K562 (cell line): ENCODE data around the gene MDP1. TPM values are rescaled to one million over a fixed set of nuclear protein-coding genes. Genes with fewer than 3 reads are reported as not detected.
A peak's percentile ranks its signal among the peaks of the same experiment; 100 is the strongest.

Experiments
- ARID1B ChIP-seq: fragments of 450-650 bp; IDR thresholded peaks from 2 replicates; pipeline ENCODE4 v1.6.1; 2016; ENCODE audit warnings: antibody characterized with exemption, mild to moderate bottlenecking, inconsistent platforms
- CBX1 ChIP-seq: sonication (generic); IDR thresholded peaks from 2 replicates; pipeline ENCODE4 v1.6.1; 2016; ENCODE audit warnings: antibody characterized with exemption, low read depth, mild to moderate bottlenecking
- CREBBP ChIP-seq: IDR thresholded peaks from one replicate; pipeline ENCODE4 v1.6.1; 2012; ENCODE audit warnings: low read depth, mild to moderate bottlenecking, control low read depth, inconsistent platforms, low read length
- DEAF1 ChIP-seq: fragments of 450-650 bp; formaldehyde crosslinking; IDR thresholded peaks from 2 replicates; pipeline ENCODE4 v1.4.0; 2020; ENCODE audit warnings: mild to moderate bottlenecking, moderate library complexity
- ELF1 ChIP-seq: fragments of 200-800 bp; sonication (Bioruptor generic); IDR thresholded peaks from 2 replicates; pipeline ENCODE4 v1.6.1; 2016; ENCODE audit warnings: missing genetic modification characterization, missing compliant biosample characterization
- HDAC1 ChIP-seq, 2 experiments: fragments of 450-650 bp; IDR thresholded peaks; 2 replicates each; pipeline ENCODE4 v1.6.1; 2016 to 2017; ENCODE audit warnings: inconsistent platforms in 1 of 2, mild to moderate bottlenecking in 1 of 2, moderate library complexity in 1 of 2
- HNRNPLL ChIP-seq: fragments of 200-400 bp; formaldehyde crosslinking; IDR thresholded peaks from 2 replicates; pipeline ENCODE4 v1.6.1; 2017; ENCODE audit warnings: low read length, low read depth, mild to moderate bottlenecking; ENCODE audit not compliant: poor library complexity, severe bottlenecking
- JUN ChIP-seq, 2 experiments: sonication (generic) in 1 of 2; formaldehyde crosslinking in 1 of 2; IDR thresholded peaks; 2 replicates each; pipeline versions ENCODE4 v1.6.1 to v1.8.0; 2012 to 2022; ENCODE audit warnings: borderline replicate concordance in 2 of 2, mild to moderate bottlenecking in 2 of 2, improper control_type of control experiment in 1 of 2, low read depth in 1 of 2, low read length in 1 of 2, missing genetic modification reagents in 1 of 2
- MEIS2 ChIP-seq: fragments of 450-650 bp; IDR thresholded peaks from 2 replicates; pipeline ENCODE4 v1.6.1; 2014; ENCODE audit warnings: mild to moderate bottlenecking; ENCODE audit not compliant: partially characterized antibody
- NKRF ChIP-seq: fragments of 450-650 bp; IDR thresholded peaks from 2 replicates; pipeline ENCODE4 v1.6.1; 2016; ENCODE audit warnings: borderline replicate concordance
- NR4A1 ChIP-seq, 2 experiments: fragments of 250-450 bp in 1 of 2; fragments of 450-650 bp in 1 of 2; sonication (Bioruptor Pico) in 1 of 2; IDR thresholded peaks; 2 replicates each; pipeline versions ENCODE4 v1.4.0 to v1.6.1; 2016 to 2020; ENCODE audit warnings: mild to moderate bottlenecking in 2 of 2, missing compliant biosample characterization in 1 of 2, missing genetic modification characterization in 1 of 2, moderate library complexity in 1 of 2
- PHF20 ChIP-seq: fragments of 450-650 bp; IDR thresholded peaks from 2 replicates; pipeline ENCODE4 v1.6.1; 2018; ENCODE audit not compliant: partially characterized antibody
- POLR2AphosphoS2 ChIP-seq: IDR thresholded peaks from 2 replicates; pipeline ENCODE4 v1.6.1; 2012; ENCODE audit warnings: low read length, improper control_type of control experiment
- PTRF ChIP-seq: fragments of 450-650 bp; IDR thresholded peaks from 2 replicates; pipeline ENCODE4 v1.6.1; 2016; ENCODE audit warnings: mild to moderate bottlenecking, missing genetic modification characterization, missing compliant biosample characterization
- RBFOX2 ChIP-seq: fragments of 200-400 bp; formaldehyde crosslinking; IDR thresholded peaks from 2 replicates; pipeline ENCODE4 v1.6.1; 2017; ENCODE audit warnings: low read depth, mild to moderate bottlenecking, low read length, moderate library complexity
- SMC3 ChIP-seq: conservative IDR thresholded peaks from 2 replicates; pipeline ENCODE4 v1.6.1; 2011; ENCODE audit warnings: low read depth, low read length, improper control_type of control experiment; ENCODE audit not compliant: insufficient read depth
- SPI1 ChIP-seq: IDR thresholded peaks from 2 replicates; pipeline ENCODE4 v1.6.1; 2011; ENCODE audit warnings: low read depth, low read length, control low read depth, borderline replicate concordance
- TOE1 ChIP-seq, 2 experiments: fragments of 450-650 bp in 1 of 2; sonication (generic) in 1 of 2; formaldehyde crosslinking in 1 of 2; IDR thresholded peaks; 2 replicates each; pipeline versions ENCODE4 v1.7.1 to v1.8.0; 2016 to 2022; ENCODE audit warnings: borderline replicate concordance in 2 of 2, mild to moderate bottlenecking in 2 of 2, antibody characterized with exemption in 1 of 2, inconsistent platforms in 1 of 2, low read depth in 1 of 2, missing genetic modification reagents in 1 of 2, moderate library complexity in 1 of 2
- TRIM24 ChIP-seq, 2 experiments: fragments of 450-650 bp; IDR thresholded peaks; 2 replicates each; pipeline ENCODE4 v1.6.1; 2016
- polyA plus RNA-seq, 8 experiments: library from polyadenylated mRNA; depleted of rRNA in 4 of 8; stranded (reverse) in 5 of 8; unstranded in 3 of 8; fragments of >200 nt; fragmentation: Nextera tagmentation in 2 of 8; fragmentation: Illumina TruSeq in 1 of 8; extraction: Ambion mirVana in 2 of 8; extraction: Trizol in 1 of 8; gene quantifications; 2 replicates each; pipeline versions ENCODE4 v1.2.1 to v1.2.3, GENCODE V29; 2011 to 2014; ENCODE audit warnings: inconsistent platforms in 1 of 8, missing spikeins in 1 of 8
- total RNA-seq, 7 experiments: library from RNA; depleted of rRNA in 6 of 7; stranded (reverse); fragments of >200 nt in 6 of 7; fragmentation: Illumina TruSeq in 2 of 7; extraction: Trizol in 2 of 7; gene quantifications; 2 replicates each; pipeline versions ENCODE4 v1.2.1 to v1.2.3, GENCODE V29; 2011 to 2021; ENCODE audit warnings: low replicate concordance in 1 of 7
- TF ChIP-seq, protein P1 (sequence below): fragments of 200-800 bp; sonication (Bioruptor generic); IDR thresholded peaks from 2 replicates; pipeline ENCODE4 v1.6.1; 2017; ENCODE audit warnings: missing genetic modification characterization, missing compliant biosample characterization

The MDP1 gene
- total and polyA plus RNA-seq, 9 of the 15 experiments (the other 6 are each of a cell fraction or from before 2014, with no cell fraction given), result 2.7 to 29.6 (median 11.0) TPM

- 0 out of 2 replicates have a peak, but pooled peaks have one; percentile 34 for TF ChIP-seq SMC3
- TF ChIP-seq NR4A1 (CRISPR knock-in tag; IDR thresholded peaks at IDR 0.05), result no peak
- no peak for TF ChIP-seq NR4A1 (tag; IDR thresholded peaks at IDR 0.05)
- no peak for TF ChIP-seq PTRF (tag)
- peak; percentile 91; the same call in 1 of the 2 replicates for TF ChIP-seq POLR2AphosphoS2
- peak in 1 of 2 experiments; percentile 99; a peak in 2 of 4 replicates for TF ChIP-seq TRIM24 (IDR thresholded peaks at IDR 0.05)
- peak; percentile 43; the same call in 1 of the 2 replicates for TF ChIP-seq SPI1
- peak; percentile 80 for TF ChIP-seq ELF1 (tag)
- peak; percentile 22 for TF ChIP-seq MEIS2
- peak; percentile 99 for TF ChIP-seq NKRF
- TF ChIP-seq RBFOX2, result peak; percentile 91
- TF ChIP-seq TOE1 (IDR thresholded peaks at IDR 0.05; ENCODE audit: borderline replicate concordance), result peak; percentile 80; the same call in 1 of the 2 replicates
- TF ChIP-seq TOE1 (CRISPR knock-in tag; IDR thresholded peaks at IDR 0.05; ENCODE audit: borderline replicate concordance, low read depth), result no peak
- TF ChIP-seq CREBBP, result no peak
- TF ChIP-seq, protein P1, sequence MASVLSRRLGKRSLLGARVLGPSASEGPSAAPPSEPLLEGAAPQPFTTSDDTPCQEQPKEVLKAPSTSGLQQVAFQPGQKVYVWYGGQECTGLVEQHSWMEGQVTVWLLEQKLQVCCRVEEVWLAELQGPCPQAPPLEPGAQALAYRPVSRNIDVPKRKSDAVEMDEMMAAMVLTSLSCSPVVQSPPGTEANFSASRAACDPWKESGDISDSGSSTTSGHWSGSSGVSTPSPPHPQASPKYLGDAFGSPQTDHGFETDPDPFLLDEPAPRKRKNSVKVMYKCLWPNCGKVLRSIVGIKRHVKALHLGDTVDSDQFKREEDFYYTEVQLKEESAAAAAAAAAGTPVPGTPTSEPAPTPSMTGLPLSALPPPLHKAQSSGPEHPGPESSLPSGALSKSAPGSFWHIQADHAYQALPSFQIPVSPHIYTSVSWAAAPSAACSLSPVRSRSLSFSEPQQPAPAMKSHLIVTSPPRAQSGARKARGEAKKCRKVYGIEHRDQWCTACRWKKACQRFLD (CRISPR knock-in tag), result peak; percentile 82; the same call in 1 of the 2 replicates
- peak; percentile 91 for TF ChIP-seq HNRNPLL
- TF ChIP-seq CBX1, result peak; percentile 60; the same call in 1 of the 2 replicates
- TF ChIP-seq PHF20, result peak; percentile 83
- no peak for TF ChIP-seq ARID1B
- peak; percentile 76; the same call in 1 of the 2 replicates for TF ChIP-seq JUN (IDR thresholded peaks at IDR 0.05; ENCODE audit: borderline replicate concordance, low read depth, low read length)
- TF ChIP-seq JUN (CRISPR knock-in tag; IDR thresholded peaks at IDR 0.05; ENCODE audit: borderline replicate concordance), result no peak
- TF ChIP-seq DEAF1 (CRISPR knock-in tag), result peak; percentile 10; the same call in 1 of the 2 replicates
- peak; percentile 76 to 99; a peak in 3 of 4 replicates for TF ChIP-seq HDAC1 (IDR thresholded peaks at IDR 0.05)
These were observed 27.4 kb downstream of the MDP1 start, which contains the start of gene IPO4 (continued) for GRCh38 chr14:24188251-24189058.
